ENCODE data around the gene PPIL6.

DNA sequence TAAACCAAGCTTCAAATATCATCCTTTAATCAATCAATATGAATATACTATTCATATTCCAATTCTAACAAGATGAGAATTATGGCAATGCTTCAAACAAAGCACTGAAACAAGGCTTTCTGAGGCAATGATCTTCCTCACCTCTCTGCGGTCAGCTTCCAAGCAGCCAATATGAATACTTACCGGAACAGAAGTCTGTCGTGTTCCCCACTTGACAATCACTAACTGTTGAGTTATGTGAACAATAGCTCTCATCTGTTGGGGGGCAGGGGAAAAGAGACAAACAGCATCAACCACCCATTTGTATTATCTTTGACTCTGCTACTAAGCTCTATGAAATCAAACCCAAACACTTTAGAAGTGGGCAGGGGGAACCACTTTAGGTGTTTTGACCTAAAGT, 62.7 kb downstream of the PPIL6 start:
- no peak for TF ChIP-seq ZNF232 (CRISPR knock-in tag; IDR thresholded peaks at IDR 0.05)
- TF ChIP-seq, protein P1, sequence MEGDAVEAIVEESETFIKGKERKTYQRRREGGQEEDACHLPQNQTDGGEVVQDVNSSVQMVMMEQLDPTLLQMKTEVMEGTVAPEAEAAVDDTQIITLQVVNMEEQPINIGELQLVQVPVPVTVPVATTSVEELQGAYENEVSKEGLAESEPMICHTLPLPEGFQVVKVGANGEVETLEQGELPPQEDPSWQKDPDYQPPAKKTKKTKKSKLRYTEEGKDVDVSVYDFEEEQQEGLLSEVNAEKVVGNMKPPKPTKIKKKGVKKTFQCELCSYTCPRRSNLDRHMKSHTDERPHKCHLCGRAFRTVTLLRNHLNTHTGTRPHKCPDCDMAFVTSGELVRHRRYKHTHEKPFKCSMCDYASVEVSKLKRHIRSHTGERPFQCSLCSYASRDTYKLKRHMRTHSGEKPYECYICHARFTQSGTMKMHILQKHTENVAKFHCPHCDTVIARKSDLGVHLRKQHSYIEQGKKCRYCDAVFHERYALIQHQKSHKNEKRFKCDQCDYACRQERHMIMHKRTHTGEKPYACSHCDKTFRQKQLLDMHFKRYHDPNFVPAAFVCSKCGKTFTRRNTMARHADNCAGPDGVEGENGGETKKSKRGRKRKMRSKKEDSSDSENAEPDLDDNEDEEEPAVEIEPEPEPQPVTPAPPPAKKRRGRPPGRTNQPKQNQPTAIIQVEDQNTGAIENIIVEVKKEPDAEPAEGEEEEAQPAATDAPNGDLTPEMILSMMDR (IDR thresholded peaks at IDR 0.05), result no peak
- no peak for TF ChIP-seq FOXK1 (CRISPR knock-in tag; IDR thresholded peaks at IDR 0.05)
- no peak for TF ChIP-seq NFYB (CRISPR knock-in tag; conservative IDR thresholded peaks at IDR 0.05; ENCODE audit: low read depth)
- no peak for TF ChIP-seq CREB1 (CRISPR knock-in tag; IDR thresholded peaks at IDR 0.05)
- TF ChIP-seq, protein P2, sequence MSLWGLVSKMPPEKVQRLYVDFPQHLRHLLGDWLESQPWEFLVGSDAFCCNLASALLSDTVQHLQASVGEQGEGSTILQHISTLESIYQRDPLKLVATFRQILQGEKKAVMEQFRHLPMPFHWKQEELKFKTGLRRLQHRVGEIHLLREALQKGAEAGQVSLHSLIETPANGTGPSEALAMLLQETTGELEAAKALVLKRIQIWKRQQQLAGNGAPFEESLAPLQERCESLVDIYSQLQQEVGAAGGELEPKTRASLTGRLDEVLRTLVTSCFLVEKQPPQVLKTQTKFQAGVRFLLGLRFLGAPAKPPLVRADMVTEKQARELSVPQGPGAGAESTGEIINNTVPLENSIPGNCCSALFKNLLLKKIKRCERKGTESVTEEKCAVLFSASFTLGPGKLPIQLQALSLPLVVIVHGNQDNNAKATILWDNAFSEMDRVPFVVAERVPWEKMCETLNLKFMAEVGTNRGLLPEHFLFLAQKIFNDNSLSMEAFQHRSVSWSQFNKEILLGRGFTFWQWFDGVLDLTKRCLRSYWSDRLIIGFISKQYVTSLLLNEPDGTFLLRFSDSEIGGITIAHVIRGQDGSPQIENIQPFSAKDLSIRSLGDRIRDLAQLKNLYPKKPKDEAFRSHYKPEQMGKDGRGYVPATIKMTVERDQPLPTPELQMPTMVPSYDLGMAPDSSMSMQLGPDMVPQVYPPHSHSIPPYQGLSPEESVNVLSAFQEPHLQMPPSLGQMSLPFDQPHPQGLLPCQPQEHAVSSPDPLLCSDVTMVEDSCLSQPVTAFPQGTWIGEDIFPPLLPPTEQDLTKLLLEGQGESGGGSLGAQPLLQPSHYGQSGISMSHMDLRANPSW (CRISPR knock-in tag; conservative IDR thresholded peaks at IDR 0.05; ENCODE audit: low read depth), result no peak
- TF ChIP-seq, protein P3, sequence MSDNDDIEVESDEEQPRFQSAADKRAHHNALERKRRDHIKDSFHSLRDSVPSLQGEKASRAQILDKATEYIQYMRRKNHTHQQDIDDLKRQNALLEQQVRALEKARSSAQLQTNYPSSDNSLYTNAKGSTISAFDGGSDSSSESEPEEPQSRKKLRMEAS (CRISPR knock-in tag; IDR thresholded peaks at IDR 0.05), result no peak
- TF ChIP-seq, protein P4, sequence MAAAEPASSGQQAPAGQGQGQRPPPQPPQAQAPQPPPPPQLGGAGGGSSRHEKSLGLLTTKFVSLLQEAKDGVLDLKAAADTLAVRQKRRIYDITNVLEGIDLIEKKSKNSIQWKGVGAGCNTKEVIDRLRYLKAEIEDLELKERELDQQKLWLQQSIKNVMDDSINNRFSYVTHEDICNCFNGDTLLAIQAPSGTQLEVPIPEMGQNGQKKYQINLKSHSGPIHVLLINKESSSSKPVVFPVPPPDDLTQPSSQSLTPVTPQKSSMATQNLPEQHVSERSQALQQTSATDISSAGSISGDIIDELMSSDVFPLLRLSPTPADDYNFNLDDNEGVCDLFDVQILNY (CRISPR knock-in tag; IDR thresholded peaks at IDR 0.05), result no peak
- TF ChIP-seq ATF1 (CRISPR knock-in tag; IDR thresholded peaks at IDR 0.05), result no peak
- no peak for TF ChIP-seq FOXP1 (CRISPR knock-in tag; IDR thresholded peaks at IDR 0.05; ENCODE audit: borderline replicate concordance)
- TF ChIP-seq NR1H2 (CRISPR knock-in tag; IDR thresholded peaks at IDR 0.05), result no peak
- no peak for TF ChIP-seq JUN (CRISPR knock-in tag; IDR thresholded peaks at IDR 0.05)
- TF ChIP-seq, protein P5, sequence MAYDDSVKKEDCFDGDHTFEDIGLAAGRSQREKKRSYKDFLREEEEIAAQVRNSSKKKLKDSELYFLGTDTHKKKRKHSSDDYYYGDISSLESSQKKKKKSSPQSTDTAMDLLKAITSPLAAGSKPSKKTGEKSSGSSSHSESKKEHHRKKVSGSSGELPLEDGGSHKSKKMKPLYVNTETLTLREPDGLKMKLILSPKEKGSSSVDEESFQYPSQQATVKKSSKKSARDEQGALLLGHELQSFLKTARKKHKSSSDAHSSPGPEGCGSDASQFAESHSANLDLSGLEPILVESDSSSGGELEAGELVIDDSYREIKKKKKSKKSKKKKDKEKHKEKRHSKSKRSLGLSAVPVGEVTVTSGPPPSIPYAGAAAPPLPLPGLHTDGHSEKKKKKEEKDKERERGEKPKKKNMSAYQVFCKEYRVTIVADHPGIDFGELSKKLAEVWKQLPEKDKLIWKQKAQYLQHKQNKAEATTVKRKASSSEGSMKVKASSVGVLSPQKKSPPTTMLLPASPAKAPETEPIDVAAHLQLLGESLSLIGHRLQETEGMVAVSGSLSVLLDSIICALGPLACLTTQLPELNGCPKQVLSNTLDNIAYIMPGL (CRISPR knock-in tag; IDR thresholded peaks at IDR 0.05), result no peak
- TF ChIP-seq, protein P6, sequence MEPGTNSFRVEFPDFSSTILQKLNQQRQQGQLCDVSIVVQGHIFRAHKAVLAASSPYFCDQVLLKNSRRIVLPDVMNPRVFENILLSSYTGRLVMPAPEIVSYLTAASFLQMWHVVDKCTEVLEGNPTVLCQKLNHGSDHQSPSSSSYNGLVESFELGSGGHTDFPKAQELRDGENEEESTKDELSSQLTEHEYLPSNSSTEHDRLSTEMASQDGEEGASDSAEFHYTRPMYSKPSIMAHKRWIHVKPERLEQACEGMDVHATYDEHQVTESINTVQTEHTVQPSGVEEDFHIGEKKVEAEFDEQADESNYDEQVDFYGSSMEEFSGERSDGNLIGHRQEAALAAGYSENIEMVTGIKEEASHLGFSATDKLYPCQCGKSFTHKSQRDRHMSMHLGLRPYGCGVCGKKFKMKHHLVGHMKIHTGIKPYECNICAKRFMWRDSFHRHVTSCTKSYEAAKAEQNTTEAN (CRISPR knock-in tag; IDR thresholded peaks at IDR 0.05), result no peak
